Islet precursor cell (in vitro differentiated cells): Measurements from ENCODE around the gene RAPGEF2.
A peak's percentile ranks its signal among the peaks of the same experiment; 100 is the strongest.
"Not testable (repeated sequence)": the region's sequence is repeated elsewhere in the genome, so short reads cannot be mapped to it uniquely, and the experiment has no call there.

Experiments
- DNase-seq: peaks from one replicate; pipeline ENCODE4 v3.0.0-alpha.2; 2018

RAPGEF2 gene, protein sequence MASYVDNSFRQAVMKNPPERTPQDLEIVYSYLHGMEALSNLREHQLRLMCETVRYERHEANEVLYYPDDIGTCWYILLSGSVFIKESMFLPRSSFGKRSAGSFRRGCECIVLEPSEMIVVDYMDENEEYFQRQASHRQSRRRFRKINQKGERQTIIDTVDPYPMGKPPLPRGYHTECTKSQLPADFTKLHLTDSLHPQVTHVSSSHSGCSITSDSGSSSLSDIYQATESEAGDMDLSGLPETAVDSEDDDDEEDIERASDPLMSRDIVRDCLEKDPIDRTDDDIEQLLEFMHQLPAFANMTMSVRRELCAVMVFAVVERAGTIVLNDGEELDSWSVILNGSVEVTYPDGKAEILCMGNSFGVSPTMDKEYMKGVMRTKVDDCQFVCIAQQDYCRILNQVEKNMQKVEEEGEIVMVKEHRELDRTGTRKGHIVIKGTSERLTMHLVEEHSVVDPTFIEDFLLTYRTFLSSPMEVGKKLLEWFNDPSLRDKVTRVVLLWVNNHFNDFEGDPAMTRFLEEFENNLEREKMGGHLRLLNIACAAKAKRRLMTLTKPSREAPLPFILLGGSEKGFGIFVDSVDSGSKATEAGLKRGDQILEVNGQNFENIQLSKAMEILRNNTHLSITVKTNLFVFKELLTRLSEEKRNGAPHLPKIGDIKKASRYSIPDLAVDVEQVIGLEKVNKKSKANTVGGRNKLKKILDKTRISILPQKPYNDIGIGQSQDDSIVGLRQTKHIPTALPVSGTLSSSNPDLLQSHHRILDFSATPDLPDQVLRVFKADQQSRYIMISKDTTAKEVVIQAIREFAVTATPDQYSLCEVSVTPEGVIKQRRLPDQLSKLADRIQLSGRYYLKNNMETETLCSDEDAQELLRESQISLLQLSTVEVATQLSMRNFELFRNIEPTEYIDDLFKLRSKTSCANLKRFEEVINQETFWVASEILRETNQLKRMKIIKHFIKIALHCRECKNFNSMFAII (N-terminal part only)

DNA sequence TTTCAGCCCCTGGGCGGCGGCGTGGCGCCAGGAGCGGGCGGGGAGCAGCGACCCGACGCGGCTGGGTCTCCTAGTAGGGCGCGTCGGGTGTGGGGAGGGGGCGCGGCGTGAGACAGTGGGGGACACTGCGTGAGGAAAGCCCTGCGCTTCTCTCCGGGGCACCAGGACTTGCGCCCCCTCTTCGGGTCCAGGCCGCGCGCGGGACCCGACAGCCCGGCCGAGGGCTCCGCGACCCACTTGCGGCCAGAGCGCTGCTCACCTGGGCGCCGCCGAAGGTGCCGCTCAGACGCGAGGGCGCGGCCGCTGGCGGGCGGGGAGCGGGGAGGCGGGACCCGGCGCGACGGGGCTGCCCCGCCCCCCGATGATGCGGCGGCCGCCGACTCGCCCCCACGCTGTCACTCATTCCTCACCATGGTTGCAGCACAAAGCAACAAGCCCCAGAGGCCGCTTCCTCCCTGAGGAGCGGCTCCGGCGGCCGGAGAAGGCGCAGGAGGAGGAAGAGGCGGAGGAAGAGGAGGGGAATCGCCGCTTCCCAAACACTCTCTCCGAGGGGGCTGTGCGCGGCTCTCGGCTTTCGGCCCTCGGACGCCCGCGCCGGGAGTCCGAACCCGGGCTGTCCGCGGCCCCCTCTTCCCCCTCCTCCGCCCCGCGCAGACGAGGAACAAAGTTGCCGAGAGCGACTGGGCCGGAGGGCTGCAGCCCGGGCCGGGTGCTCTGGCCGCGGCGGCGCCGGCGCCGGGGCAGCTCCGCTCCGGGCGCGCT is at the start of gene RAPGEF2:
RAPGEF2 (plus strand) TSS at position 458 of the 762 bp plus-strand sequence. CDS start 1,084 bp downstream, outside the sequence.
- DNase-seq = peak; percentile 97

DNA sequence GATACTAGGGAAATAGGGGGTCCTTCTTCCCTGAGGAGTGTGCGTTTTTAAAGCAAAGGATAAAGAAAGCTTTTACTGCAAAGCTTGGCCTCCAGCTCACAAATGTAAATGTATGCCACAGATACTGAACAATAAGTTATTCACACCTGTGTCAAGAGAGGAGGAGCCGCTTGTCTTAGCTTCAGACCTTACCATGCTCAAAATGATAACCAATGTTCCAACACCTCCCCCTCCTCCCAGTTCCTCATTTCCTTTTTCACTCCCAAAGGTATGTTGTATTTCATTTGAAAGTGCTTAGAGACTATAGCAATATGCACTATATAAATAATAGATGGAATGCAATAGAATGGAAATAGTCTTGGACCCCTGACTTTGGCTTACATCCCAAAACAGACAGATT is 47.0 kb upstream of the RAPGEF2 start:
- no peak for DNase-seq

DNA sequence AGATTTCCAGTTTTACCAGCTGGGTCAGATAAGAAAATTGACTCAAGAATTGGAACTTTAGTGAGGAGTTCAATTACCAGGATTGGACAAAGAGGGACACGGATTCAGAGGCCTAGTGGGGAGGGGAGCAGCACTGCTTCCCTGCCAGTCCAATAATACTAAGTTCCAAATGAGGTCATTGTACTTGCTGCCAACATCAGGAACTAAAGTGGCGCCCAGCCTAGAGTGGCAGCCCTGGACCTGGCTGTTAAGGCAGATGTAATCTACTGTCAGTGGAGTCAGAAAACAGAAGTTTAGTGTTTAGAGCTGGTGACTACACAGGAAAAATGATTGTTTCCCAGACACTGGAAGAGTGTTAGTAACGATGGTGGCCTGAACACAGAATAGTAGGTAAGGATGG is 42.7 kb upstream of the RAPGEF2 start:
- no peak for DNase-seq

DNA sequence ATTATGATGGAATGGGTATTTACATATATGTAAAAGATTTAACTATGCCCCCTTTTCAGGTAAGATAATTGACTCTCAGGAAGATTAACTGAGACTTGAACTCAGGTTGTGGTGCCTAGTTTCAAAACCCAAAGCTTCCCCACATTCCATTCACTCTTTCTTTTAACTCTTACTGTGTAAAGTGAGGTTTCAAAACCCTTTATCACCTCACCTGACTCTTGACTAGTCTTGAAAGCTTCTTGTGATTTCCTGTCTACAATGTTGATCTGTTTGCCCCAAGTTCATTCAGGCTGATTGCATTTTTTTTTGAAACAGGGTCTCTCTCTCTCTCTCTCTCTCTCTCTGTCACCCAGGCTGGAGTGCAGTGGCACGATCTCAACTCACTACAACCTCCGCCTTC is 40.5 kb upstream of the RAPGEF2 start:
- DNase-seq = no peak

DNA sequence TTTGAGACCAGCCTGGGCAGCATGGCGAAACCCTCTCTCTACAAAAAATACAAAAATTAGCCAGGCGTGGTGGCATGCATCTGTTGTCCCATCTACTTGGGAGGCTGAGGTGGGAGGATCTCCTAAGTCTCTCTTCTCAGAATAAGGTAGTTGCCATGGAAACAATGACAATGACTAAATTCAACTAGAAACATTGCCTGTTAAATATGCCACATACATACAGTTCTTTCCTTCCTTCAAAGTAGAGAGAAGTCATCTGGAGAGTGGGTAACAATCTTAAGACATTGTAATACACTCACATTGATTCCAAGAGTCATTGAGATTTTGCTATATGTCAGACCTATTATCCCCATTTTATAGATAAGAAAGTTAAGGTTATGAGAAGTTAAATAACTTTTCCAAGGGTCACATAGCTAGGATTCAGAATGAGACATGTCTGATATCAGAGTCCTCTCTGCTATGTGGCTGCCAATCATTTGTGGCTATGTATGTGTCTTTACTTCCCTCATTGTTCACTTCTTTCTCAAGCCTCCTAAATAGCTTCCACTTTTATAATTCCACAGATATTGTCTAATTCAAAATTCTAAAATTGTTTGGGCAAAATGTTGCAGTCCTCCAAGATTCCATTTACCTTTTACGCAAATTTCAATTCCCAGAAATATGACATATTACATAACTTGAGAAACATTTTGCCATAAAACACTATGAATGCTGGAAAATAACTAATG is 37.2 kb upstream of the RAPGEF2 start:
- no peak for DNase-seq

DNA sequence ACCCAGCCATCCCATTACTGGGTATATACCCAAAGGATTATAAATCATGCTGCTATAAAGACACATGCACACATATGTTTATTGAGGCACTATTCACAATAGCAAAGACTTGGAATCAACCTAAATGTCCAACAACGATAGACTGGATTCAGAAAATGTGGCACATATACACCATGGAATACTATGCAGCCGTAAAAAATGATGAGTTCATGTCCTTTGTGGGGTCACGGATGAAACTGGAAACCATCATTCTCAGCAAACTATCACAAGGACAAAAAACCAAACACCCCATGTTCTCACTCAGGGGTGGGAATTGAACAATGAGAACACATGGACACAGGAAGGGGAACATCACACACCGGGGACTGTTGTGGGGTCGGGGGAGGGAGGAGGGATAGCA is 34.7 kb upstream of the RAPGEF2 start:
- not testable (repeated sequence) for DNase-seq

DNA sequence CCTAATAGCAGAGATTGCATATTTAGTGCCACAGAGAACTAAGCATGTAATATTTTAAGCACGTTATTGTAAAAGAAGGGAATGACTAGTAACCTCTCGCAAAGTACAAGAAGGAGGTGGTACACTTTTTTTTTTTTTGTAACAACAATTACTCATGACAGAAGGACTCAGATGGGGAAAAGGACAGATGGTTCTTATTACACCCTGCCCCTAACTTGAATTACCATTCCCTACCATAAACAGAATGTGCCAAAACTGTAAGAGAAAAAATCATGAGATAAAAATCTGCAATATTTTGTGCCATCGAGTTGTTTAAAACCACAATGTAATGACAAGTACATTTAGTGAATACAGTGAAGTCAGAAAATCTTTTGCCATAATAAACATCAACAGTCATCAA is 33.0 kb upstream of the RAPGEF2 start:
- no peak for DNase-seq

DNA sequence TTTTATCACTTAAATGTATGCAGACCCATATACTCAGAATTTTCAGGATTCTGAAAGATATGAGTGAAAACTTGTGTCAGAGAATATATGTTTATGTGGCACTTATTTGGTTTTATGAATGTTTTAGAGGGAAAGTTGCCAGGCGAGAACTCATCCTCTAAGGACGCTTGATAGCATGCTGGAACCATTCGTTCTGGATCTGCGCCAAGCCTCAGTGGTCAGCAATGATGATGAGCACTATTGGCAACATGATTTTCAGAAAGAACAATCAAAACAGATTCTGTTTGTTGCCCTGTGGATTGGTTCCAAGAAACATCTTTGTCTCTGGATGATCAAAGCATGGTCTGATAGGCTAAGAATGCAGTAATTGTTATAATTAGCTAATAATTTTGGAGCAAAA is 32.1 kb upstream of the RAPGEF2 start:
- no peak for DNase-seq

DNA sequence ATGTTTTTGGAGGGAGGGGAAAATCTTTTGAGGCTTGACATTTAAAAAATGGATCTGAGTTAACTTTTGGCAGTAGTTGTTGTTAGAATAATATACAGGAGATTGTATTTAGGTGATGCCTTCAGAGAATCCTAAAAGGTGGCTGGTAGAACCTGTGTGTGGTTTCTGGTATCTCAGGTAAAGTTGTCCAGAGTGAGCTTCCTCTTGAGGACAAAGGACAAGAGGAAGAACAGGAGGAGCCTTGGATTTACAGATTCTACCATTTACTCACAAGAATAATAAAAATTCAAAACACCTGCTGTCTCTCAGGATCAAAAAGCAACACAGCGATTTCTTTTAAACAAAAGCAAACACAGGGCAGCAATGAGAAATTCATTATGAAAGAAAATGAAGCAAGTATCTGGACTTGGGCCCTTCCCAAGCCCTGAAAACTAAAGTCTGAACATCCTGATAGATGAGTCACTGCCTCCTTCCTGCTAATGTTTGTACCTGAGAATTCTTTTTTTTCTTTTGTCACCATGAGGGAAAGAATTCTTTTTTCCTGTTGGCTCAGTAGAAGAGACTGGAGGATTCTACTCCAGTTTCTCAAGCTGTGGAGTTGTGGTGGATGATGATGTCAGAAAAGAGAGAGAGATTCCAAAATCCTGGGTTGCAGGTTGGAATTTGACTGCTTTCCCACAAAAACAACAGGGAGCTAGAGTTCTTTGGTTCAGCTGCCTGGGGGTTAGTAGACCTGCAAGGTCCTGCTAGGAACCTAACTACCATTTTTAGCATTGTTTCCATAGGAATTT is 31.5 kb upstream of the RAPGEF2 start:
- peak; percentile 78 for DNase-seq

DNA sequence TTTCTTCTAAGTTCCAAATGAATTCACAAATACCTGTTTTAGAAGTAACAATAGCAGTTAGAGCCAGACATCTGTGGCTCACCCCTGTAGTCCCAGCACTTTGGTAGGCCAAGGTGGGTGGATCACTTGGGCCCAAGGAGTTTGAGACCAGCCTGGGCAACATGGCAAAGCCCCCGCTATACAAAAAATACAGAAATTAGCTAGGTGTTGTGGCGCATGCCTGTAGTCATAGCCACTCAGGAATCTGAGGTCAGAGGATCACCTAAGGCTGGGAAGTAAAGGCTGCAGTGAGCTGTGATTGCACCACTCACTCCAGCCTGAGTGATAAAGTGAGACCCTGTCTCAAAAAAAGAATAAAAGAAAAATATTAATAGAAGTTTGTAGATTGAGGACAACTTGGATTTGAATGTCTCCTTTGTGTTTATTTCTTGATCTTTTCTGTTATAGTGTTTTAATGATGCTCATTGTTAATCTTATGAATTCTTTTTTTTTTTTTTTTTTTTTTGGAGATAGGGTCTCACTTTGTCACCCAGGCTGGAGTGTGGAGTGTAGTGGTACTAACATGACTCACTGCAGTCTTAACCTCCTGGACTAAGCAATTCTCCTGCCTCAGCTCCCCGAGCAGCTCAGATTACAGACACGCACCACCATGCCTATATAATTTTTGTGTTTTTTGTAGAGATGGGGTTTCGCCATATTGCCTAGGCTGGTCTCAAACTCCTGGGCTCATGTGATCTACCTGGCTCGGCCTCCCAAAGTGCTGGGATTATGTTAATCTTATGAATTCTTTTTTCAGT is 30.7 kb upstream of the RAPGEF2 start:
- peak; percentile 65 for DNase-seq

DNA sequence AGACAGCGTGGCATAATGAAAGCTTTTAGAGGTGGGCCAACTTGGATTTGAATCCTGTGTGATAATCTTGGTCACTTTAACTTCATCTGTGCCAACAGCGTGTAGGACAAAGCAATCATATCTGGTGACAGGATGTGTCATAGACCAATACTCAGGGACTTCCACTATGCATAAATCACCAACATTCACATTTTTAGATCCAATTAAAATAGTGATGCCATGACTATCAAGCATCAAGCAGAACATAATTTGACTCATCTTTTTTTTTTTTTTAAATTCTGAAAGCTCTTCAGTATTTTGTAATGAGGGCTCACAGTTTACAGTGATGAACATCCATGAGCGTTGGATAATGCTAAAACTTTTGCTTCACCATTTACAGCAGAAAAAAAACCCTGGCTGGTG is 27.3 kb upstream of the RAPGEF2 start:
- DNase-seq = no peak

DNA sequence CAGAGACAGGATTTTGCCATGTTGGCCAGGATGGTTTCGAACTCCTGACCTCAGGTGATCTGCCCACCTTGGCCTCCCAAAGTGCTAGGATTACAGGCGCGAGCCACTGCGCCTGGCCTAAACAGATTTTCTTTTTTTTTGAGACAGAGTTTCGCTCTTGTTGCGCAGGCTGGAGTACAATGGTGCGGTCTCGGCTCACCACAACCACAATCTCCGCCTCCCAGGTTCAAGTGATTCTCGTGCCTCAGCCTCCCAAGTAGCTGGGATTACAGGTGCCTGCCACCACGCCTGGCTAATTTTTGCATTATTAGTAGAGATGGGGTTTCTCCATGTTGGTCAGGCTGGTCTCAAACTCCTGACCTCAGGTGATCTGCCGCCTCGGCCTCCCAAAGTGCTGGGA is 25.9 kb upstream of the RAPGEF2 start:
- not testable (repeated sequence) for DNase-seq

DNA sequence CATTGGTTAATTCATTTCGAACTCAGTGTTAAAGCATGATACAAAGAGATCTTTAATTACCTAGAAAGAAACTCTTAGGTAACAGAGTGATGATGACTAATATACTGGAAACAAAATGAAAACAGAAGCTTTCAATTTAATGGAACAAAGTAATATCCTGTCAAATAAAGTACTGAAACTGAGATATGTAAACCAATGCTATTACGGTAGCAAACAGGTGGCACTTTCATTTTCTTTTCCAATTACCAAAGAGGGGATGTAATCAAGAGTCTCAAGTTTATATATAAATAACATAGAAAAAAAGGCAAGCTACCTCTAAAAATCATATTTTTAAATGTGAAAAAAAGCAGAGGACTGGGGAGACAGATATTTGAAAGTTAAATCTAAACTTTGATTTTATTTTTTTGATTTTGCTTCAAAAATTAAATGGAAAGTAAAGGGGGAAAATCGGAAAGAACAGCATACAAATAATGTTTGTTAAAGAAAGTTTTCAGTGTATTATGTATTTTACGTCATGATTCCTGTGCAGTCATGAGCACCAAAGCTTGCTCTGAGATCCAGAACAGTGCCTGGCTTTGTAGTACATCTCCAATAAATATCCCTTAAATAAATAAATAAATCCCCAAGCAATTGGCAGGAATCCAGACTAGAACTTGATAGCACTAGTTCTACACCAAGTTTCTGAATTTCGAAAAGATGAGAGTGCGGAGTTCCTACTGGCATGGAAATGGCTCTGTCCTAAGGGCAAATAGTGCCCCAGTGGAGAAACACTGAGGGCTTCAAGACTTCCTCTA is 25.0 kb upstream of the RAPGEF2 start:
- no peak for DNase-seq

DNA sequence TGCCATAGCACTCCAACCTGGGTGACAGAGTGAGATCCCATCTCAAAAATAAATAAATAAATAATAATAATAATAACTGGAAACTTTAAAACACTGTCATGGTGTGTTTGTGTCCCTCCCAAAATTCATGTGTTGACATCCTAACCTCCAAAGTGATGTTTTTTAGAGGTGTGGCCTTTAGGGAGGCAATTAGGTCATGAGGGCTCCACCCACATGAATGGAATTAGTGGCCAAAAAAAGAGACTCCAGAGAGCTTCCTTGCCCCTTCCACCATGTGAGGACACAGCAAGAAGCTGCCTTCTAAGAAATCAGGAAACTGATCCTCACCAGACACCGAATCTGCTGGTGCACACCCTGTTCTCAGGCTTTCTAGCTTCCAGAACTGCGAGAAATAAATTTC is 23.8 kb upstream of the RAPGEF2 start:
- no peak for DNase-seq

DNA sequence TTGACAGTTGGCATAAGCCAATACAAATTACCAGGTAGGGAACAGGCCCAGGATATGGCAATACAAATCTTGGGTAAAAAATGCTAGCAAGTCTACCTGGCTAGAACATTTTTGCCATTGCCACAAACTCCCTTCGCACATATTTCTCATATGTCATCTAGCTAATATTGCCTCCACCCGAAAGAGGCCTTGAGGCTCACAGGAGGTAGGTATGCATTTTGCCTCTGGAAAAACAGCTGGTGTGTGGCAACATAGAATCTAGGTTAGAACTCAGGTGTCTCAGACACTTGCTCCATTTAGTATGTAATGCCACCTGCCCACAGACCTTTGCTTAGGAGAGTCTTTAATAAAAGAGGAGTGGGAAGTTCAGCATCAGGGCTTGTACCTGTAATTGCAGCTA is 16.3 kb upstream of the RAPGEF2 start:
- DNase-seq = no peak

DNA sequence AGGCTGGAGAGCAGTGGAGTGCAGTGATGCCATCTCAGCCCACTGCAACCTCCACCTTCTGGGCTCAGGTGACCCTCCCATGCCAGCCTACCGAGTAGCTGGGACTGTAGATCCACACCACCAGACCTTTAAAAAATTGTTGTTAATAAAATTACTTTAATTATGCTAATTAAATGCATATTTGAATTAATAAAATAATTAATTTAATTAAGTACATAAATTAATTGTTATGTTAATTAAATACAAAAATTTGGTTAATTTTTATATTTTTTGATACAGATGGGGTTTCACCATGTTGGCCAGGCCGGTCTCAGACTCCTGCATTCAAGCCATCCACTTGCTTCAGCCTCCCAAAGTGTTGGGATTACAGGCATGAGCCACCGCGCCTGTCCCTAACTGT is 12.6 kb upstream of the RAPGEF2 start:
- DNase-seq = no peak

DNA sequence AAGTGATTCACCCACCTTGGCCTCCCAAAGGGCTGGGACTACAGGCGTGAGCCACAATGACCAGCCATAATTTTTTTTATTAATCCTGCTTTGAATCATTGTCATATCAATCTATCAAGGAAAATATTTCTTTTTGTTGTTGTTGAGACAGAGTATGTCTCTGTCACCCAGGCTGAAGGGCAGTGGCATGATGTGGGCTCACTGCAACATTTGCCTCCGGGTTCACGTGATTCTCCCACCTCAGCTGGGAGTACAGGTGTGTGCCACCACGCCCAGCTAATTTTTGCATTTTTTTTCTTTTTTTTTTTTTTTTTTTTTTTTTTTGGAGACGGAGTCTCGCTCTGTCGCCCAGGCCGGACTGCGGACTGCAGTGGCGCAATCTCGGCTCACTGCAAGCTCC is 8.7 kb upstream of the RAPGEF2 start:
- not testable (repeated sequence) for DNase-seq

DNA sequence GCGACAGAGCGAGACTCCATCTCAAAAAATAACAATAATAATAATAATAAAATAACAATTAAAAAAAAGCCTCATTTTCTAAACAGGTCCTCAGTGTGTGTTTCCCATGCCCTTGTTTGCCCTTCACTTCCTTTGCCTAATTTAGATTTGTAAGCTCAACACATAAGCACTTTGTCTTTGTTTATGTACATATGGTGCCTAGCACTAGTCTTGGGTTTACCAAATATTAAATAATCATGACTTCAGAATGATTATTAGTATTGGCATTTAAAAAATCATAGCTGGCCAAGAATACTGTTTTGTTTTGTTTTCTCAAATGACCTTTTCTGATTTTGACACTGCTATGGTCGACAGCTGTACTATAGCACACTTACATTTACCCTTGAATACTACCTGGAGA is 6.4 kb upstream of the RAPGEF2 start:
- DNase-seq = no peak

DNA sequence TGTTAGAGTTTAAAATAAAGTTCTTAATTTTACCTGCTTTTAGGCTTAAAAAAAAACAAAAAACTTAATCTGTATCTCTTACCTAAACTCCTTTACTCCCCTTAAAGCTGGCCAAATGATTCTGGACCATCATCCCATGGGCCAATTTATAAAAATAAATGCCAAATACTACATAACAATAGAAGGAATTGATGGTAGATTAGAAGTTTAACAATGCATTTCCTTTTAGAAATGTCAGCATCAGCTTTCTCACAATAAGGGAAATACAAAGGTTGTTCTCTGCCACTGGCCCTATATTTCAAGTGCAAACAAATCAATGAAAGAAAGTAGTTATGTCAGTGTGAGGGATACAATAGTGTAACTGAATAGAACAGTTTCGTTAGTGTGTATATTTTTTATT is 5.7 kb upstream of the RAPGEF2 start:
- DNase-seq = no peak

DNA sequence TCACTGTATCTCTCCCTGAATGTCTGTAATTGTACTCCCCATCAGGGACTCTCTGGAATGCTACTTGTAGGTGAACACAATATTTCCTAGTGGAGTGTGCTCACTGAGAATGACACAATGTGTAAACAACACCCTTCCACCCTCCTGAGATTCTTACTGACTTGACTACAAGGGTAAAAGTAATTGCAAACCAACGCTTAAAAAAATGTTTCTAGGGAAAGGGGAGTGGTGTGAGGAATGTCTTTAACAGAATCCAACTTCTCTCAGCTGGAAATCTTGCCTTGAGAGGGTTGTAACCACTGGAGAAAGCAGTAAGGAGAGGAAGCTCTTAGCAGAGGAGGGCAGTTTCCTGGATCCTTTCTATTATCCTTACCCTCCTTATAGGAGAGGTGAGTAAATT is 5.1 kb upstream of the RAPGEF2 start:
- DNase-seq = no peak
